GM18507 (cell line): ENCODE data around the gene ADAMTS3.
A peak's percentile ranks its signal among the peaks of the same experiment; 100 is the strongest.

Source experiments
- DNase-seq: peaks from one replicate; pipeline ENCODE4 v3.0.0; 2011; ENCODE audit warnings: low read depth; ENCODE audit not compliant: insufficient read length; ENCODE audit errors: extremely low spot score
- FAIRE-seq: peaks from 2 replicates; lab custom pipeline; 2011; peaks lifted over from hg19 to GRCh38; lab: Jason Lieb, UNC

The ADAMTS3 gene

GRCh38 chr4:72318421-72319170 lies 250.4 kb downstream of the ADAMTS3 start:
- no peak for FAIRE-seq
- DNase-seq, result no peak

GRCh38 chr4:72314869-72315268 lies 254.2 kb downstream of the ADAMTS3 start:
- DNase-seq (no peak), FAIRE-seq (no peak)

- no peak for DNase-seq
- FAIRE-seq, result no peak
Observed at GRCh38 chr4:72313121-72313520, 255.9 kb downstream of the ADAMTS3 start.

GRCh38 chr4:72312032-72312650 lies 256.9 kb downstream of the ADAMTS3 start:
- FAIRE-seq (no peak), DNase-seq (no peak)

- FAIRE-seq, result no peak
- no peak for DNase-seq
Observed at GRCh38 chr4:72311291-72311690, 257.7 kb downstream of the ADAMTS3 start.

GRCh38 chr4:72305620-72306019 lies 263.4 kb downstream of the ADAMTS3 start:
- DNase-seq, result no peak
- no peak for FAIRE-seq

- FAIRE-seq (no peak), DNase-seq (no peak)
Observed at GRCh38 chr4:72305080-72305479, 263.9 kb downstream of the ADAMTS3 start.

- no peak for DNase-seq
- peak; percentile 87 for FAIRE-seq
Observed at GRCh38 chr4:72302981-72303704, 265.9 kb downstream of the ADAMTS3 start.

GRCh38 chr4:72301759-72302158 lies 267.3 kb downstream of the ADAMTS3 start:
- no peak for FAIRE-seq
- no peak for DNase-seq

GRCh38 chr4:72300126-72300525 lies 268.9 kb downstream of the ADAMTS3 start:
- FAIRE-seq, result no peak
- no peak for DNase-seq

- DNase-seq (no peak), FAIRE-seq (peak; percentile 59)
Observed at GRCh38 chr4:72295966-72296557, 273.0 kb downstream of the ADAMTS3 start.

- FAIRE-seq, result no peak
- no peak for DNase-seq
Observed at GRCh38 chr4:72290737-72291136, 278.3 kb downstream of the ADAMTS3 start.

- no peak for DNase-seq
- FAIRE-seq, result no peak
Observed at GRCh38 chr4:72286910-72287309, 282.1 kb downstream of the ADAMTS3 start.

- DNase-seq (no peak), FAIRE-seq (no peak)
Observed at GRCh38 chr4:72286185-72286584, 282.8 kb downstream of the ADAMTS3 start.

GRCh38 chr4:72283357-72283756 lies 285.7 kb downstream of the ADAMTS3 start:
- FAIRE-seq, result no peak
- no peak for DNase-seq

GRCh38 chr4:72280252-72280651 lies 288.8 kb downstream of the ADAMTS3 start:
- FAIRE-seq, result no peak
- DNase-seq, result no peak

- no peak for DNase-seq
- no peak for FAIRE-seq
Observed at GRCh38 chr4:72275381-72275780, 293.6 kb downstream of the ADAMTS3 start.

GRCh38 chr4:72274251-72274650 lies 294.8 kb downstream of the ADAMTS3 start:
- FAIRE-seq (no peak), DNase-seq (no peak)

GRCh38 chr4:72255269-72255668 lies 313.8 kb downstream of the ADAMTS3 start:
- FAIRE-seq (no peak), DNase-seq (no peak)

- FAIRE-seq, result no peak
- DNase-seq, result no peak
Observed at GRCh38 chr4:72243641-72244040, 325.4 kb downstream of the ADAMTS3 start.
